CD14-positive monocyte (primary cell): ENCODE measurements around the gene GPR15LG. TPM values are rescaled to one million over a fixed set of nuclear protein-coding genes. Genes with fewer than 3 reads are reported as not detected.

Experiments
- DNase-seq, 3 donors: peaks; one replicate each; pipeline ENCODE4 v3.0.0-alpha.2; 2011 to 2022
- H2AFZ ChIP-seq: 2 replicates; pipeline ENCODE4 v1.6.0; 2012; ENCODE audit warnings: mild to moderate bottlenecking, low read depth, low read length, inconsistent platforms; ENCODE audit not compliant: insufficient read depth, poor library complexity, severe bottlenecking
- H3K27ac ChIP-seq, 2 donors: 1 replicate in 1 of 2; 2 replicates in 1 of 2; pipeline ENCODE4 v1.5.1; 2012 to 2013; ENCODE audit warnings: low read length in 2 of 2, control low read depth in 1 of 2, inconsistent platforms in 1 of 2, low read depth in 1 of 2, mild to moderate bottlenecking in 1 of 2
- H3K27me3 ChIP-seq, 2 donors: one replicate each; pipeline versions ENCODE4 v1.6.0 to v1.6.1; 2011 to 2013; ENCODE audit warnings: low read length in 2 of 2; ENCODE audit not compliant: control insufficient read depth in 2 of 2, insufficient read depth in 2 of 2
- H3K36me3 ChIP-seq, 2 donors: replicated peaks in 1 of 2; 1 replicate in 1 of 2; 2 replicates in 1 of 2; pipeline versions ENCODE4 v1.5.1 to v1.6.1; 2012 to 2013; ENCODE audit warnings: low read length in 2 of 2, control low read depth in 1 of 2, inconsistent platforms in 1 of 2, mild to moderate bottlenecking in 1 of 2; ENCODE audit not compliant: insufficient read depth in 2 of 2, control insufficient read depth in 1 of 2
- H3K4me1 ChIP-seq, 2 donors: 1 replicate in 1 of 2; 2 replicates in 1 of 2; pipeline versions ENCODE4 v1.5.1 to v1.6.1; 2012 to 2013; ENCODE audit warnings: low read length in 2 of 2, control low read depth in 1 of 2, inconsistent platforms in 1 of 2, mild to moderate bottlenecking in 1 of 2, moderate library complexity in 1 of 2; ENCODE audit not compliant: insufficient read depth in 2 of 2, control insufficient read depth in 1 of 2
- H3K4me2 ChIP-seq: replicated peaks from 2 replicates; pipeline ENCODE3; 2012; ENCODE audit warnings: low read length, moderate library complexity, mild to moderate bottlenecking; ENCODE audit not compliant: poor library complexity, severe bottlenecking; ENCODE audit errors: extremely low read depth
- H3K4me3 ChIP-seq, 3 experiments: fragments of 200-600 bp in 1 of 3; sonication (generic) in 1 of 3; replicated peaks in 1 of 3; 1 replicate in 2 of 3; 2 replicates in 1 of 3; pipeline ENCODE4 v1.5.1; 2011 to 2013; ENCODE audit warnings: low read length in 3 of 3, mild to moderate bottlenecking in 3 of 3, control low read depth in 2 of 3, low read depth in 2 of 3, inconsistent platforms in 1 of 3, moderate library complexity in 1 of 3
- H3K79me2 ChIP-seq: 2 replicates; pipeline ENCODE4 v1.6.0; 2012; ENCODE audit warnings: mild to moderate bottlenecking, control low read depth, inconsistent platforms, low read length, moderate library complexity; ENCODE audit not compliant: insufficient read depth
- H3K9ac ChIP-seq: 2 replicates; pipeline ENCODE4 v1.6.0; 2017; ENCODE audit warnings: low read length, mild to moderate bottlenecking; ENCODE audit not compliant: insufficient read depth, poor library complexity, severe bottlenecking
- H3K9me3 ChIP-seq, 2 donors: replicated peaks in 1 of 2; 1 replicate in 1 of 2; 2 replicates in 1 of 2; pipeline versions ENCODE4 v1.5.1 to v1.6.1; 2012 to 2013; ENCODE audit warnings: low read length in 2 of 2, control low read depth in 1 of 2; ENCODE audit not compliant: control insufficient read depth in 1 of 2, insufficient read depth in 1 of 2
- H4K20me1 ChIP-seq: 2 replicates; pipeline ENCODE4 v1.6.0; 2012; ENCODE audit warnings: mild to moderate bottlenecking, low read length, control low read depth, moderate library complexity; ENCODE audit not compliant: insufficient read depth
- H3K27ac Mint-ChIP-seq, 7 donors: one replicate each; pipeline ENCODE4 v1.8.0; 2020; ENCODE audit warnings: mild to moderate bottlenecking in 7 of 7, mixed read lengths in 7 of 7, moderate library complexity in 6 of 7, inconsistent platforms in 2 of 7
- H3K27me3 Mint-ChIP-seq, 3 donors: one replicate each; pipeline ENCODE4 v1.8.0; 2021 to 2022; ENCODE audit warnings: low read depth in 3 of 3, mild to moderate bottlenecking in 3 of 3, mixed read lengths in 3 of 3, moderate library complexity in 3 of 3, inconsistent platforms in 1 of 3
- H3K36me3 Mint-ChIP-seq, 2 donors: one replicate each; pipeline ENCODE4 v1.8.0; 2020; ENCODE audit warnings: mixed read lengths in 2 of 2, inconsistent platforms in 1 of 2, mild to moderate bottlenecking in 1 of 2
- H3K4me1 Mint-ChIP-seq: one replicate; pipeline ENCODE4 v1.8.0; 2020; ENCODE audit warnings: mild to moderate bottlenecking, mixed read lengths
- H3K4me3 Mint-ChIP-seq, 2 donors: one replicate each; pipeline ENCODE4 v1.8.0; 2020; ENCODE audit warnings: mild to moderate bottlenecking in 2 of 2, mixed read lengths in 2 of 2, moderate library complexity in 1 of 2
- H3K9me3 Mint-ChIP-seq, 7 donors: one replicate each; pipeline ENCODE4 v1.8.0; 2020 to 2022; ENCODE audit warnings: mixed read lengths in 7 of 7, mild to moderate bottlenecking in 6 of 7, moderate library complexity in 6 of 7, inconsistent platforms in 2 of 7
- WGBS: methylation state at CpG from one replicate; pipeline ENCODE4 v1.1.5; 2013; ENCODE audit warnings: missing lambda C conversion rate; ENCODE audit not compliant: insufficient coverage; 5-methylcytosine and 5-hydroxymethylcytosine counted together
- intact Hi-C, 2 donors: fragments of 100-400 bp; cut with micrococcal nuclease; formaldehyde crosslinking; loops; one replicate each; pipeline versions ENCODE4 v1.15.0 to v1.15.1; 2023
- polyA plus RNA-seq, 3 donors: library from polyadenylated mRNA; depleted of rRNA in 1 of 3; unstranded in 2 of 3; stranded (reverse) in 1 of 3; fragments of 300-500 nt in 2 of 3; fragments of >200 nt in 1 of 3; fragmentation: Illumina TruSeq in 2 of 3; gene quantifications; 1 replicate in 2 of 3; 2 replicates in 1 of 3; pipeline ENCODE4 v1.2.3, GENCODE V29; 2012 to 2021
- TF ChIP-seq, protein P1 (sequence below): fragments of 200-600 bp; IDR thresholded peaks from one replicate; pipeline ENCODE4 v1.8.0; 2022; ENCODE audit warnings: antibody characterized with exemption, mild to moderate bottlenecking

The GPR15LG gene
- polyA plus RNA-seq, 3 donors: not detected

DNA sequence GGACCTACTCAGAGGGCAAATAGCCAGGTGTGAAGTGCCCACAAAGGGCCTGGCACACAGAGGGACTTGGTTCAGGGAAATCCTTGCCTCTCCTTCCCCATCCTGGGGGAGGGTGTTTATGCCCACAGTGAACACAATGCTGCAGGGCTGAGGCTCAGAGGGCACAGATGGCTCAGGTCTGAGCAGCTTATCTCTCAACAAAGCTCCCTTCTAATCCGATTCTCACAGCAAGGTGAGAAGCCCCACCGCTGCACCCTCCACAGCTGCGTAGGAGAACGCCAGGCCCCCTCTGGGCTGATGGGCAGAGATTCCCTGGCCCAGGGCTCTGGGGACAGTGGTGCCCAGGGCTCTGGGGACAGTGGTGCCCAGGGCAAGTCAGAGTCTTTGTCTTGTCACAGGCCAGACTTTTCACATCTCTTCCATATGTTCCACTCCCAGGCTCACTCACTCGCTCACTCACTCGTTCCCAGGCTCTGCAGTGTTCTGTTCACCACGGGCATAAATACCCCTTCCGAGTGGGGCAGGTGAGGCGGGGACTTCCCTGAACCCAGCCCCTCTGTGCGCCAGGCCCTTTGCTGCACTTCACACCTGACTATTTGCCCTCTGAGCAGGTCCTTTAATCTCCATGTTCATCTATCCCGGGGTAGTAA is 12.1 kb downstream of the GPR15LG start:
- no peaks in the 10 kb centered on the region for H3K36me3 ChIP-seq
- H3K4me3 ChIP-seq: no peak overlapping the region
- Mint-ChIP-seq H3K27ac (no peak overlapping the region), H3K36me3 (no peaks in the 10 kb centered on the region), H3K27me3 (peaks cover 1 to 3% (median 2%) of the 10 kb centered on the region in 3 donors), H3K4me1 (no peaks in the 10 kb centered on the region), H3K4me3 (no peak overlapping the region), H3K9me3 (peaks cover 0 to 3% (median 2%) of the 10 kb centered on the region in 7 donors)
- H3K4me1 ChIP-seq: no peaks in the 10 kb centered on the region
- intact Hi-C loops: no loop called here
- H4K20me1 ChIP-seq: no peaks in the 10 kb centered on the region
- H3K4me2 ChIP-seq: no peak overlapping the region
- H3K27me3 ChIP-seq: no peaks in the 10 kb centered on the region
- no peaks in the 10 kb centered on the region for H3K9me3 ChIP-seq
- TF ChIP-seq, protein P1, sequence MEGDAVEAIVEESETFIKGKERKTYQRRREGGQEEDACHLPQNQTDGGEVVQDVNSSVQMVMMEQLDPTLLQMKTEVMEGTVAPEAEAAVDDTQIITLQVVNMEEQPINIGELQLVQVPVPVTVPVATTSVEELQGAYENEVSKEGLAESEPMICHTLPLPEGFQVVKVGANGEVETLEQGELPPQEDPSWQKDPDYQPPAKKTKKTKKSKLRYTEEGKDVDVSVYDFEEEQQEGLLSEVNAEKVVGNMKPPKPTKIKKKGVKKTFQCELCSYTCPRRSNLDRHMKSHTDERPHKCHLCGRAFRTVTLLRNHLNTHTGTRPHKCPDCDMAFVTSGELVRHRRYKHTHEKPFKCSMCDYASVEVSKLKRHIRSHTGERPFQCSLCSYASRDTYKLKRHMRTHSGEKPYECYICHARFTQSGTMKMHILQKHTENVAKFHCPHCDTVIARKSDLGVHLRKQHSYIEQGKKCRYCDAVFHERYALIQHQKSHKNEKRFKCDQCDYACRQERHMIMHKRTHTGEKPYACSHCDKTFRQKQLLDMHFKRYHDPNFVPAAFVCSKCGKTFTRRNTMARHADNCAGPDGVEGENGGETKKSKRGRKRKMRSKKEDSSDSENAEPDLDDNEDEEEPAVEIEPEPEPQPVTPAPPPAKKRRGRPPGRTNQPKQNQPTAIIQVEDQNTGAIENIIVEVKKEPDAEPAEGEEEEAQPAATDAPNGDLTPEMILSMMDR: no peak
- H3K27ac ChIP-seq: no peak overlapping the region
- 84% methylated on average over 11 of the region's 11 CpGs for WGBS
- no peak overlapping the region for H2AFZ ChIP-seq
- H3K79me2 ChIP-seq: no peaks in the 10 kb centered on the region
- DNase-seq: no peak
- H3K9ac ChIP-seq: no peak overlapping the region

DNA sequence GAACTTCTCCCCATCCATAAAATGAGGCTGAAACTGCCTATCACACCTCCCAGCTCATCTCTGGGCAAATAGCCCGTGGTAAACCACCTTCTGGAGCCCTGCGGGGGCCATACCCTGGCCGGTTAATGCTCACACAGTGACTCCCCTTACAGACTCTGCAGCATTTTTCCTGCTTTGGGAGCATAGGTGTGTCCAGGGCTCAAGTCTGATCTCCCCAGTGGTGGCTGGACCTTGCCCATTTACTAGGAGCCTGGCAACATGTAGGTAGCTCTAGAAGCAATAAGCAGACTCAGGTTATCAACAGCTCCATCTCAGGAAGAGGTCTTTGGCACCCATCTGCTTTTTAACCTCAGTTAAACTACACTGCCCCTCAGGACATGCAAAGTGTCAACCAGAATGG is 15.2 kb downstream of the GPR15LG start:
- no peak for DNase-seq
- TF ChIP-seq, protein P1: no peak
- Histone ChIP-seq H3K4me2 (no peak overlapping the region), H3K27ac (no peak overlapping the region), H3K4me3 (no peak overlapping the region), H3K27me3 (peaks cover 10 to 15% of the 10 kb centered on the region in 2 donors), H4K20me1 (no peaks in the 10 kb centered on the region), H2AFZ (no peak overlapping the region), H3K79me2 (no peaks in the 10 kb centered on the region), H3K4me1 (no peaks in the 10 kb centered on the region), H3K9me3 (peaks cover 0 to 3% of the 10 kb centered on the region in 2 donors), H3K9ac (no peak overlapping the region), H3K36me3 (no peaks in the 10 kb centered on the region)
- intact Hi-C loops: no loop called here
- WGBS: 76% methylated on average over 3 of the region's 3 CpGs
- no peak overlapping the region for H3K27ac Mint-ChIP-seq
- H3K27me3 Mint-ChIP-seq: peaks cover 10 to 22% (median 16%) of the 10 kb centered on the region in 3 donors
- no peaks in the 10 kb centered on the region for H3K36me3 Mint-ChIP-seq
- H3K4me3 Mint-ChIP-seq: no peak overlapping the region
- H3K4me1 Mint-ChIP-seq: no peaks in the 10 kb centered on the region
- peaks cover 0 to 1% (median 0%) of the 10 kb centered on the region in 7 donors for H3K9me3 Mint-ChIP-seq
